ENCODE measurements around the gene CSTF3.

DNA sequence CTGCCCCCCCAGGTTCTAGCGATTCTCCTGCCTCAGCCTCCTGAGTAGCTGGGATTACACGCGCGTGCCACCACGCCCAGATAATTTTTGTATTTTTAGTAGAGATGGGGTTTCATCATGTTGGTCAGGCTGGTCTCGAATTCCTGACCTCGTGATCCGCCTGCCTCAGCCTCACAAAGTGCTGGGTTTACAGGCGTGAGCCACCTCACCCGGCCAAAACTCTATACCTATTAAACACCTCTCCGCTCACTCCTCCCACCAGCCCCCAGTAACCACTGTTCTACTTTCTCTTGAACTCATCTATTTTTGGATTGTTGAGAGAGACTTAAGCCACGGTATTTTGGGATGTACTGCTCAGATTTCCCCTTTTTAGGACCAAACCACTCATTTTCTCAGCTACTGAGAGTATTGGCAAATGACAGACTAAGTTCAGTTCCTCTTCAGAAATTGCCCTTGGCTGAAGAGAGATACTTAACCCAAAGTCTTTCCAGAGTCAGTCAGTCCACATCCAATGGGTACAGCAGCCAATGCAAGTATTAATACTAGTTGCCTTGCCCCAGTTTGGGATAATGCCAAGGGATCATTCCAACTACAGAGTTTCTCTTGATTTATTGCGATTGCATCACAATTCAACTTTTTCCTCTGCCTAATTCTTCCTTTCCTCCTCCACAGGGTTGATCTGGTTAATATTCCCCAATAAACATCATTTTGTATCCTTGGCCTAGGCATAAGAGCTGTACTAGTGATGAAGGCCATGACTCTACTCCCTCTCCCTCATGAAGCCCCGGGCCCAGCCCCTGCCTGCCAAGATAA lies 36.8 kb upstream of the CSTF3 start:
- TF ChIP-seq ZNF217 (IDR thresholded peaks at IDR 0.05) (no peak), TAF1 (IDR thresholded peaks at IDR 0.05; ENCODE audit: borderline replicate concordance, low read depth, low read length) (no peak), NBN (IDR thresholded peaks at IDR 0.05) (no peak), ASH2L (IDR thresholded peaks at IDR 0.05; ENCODE audit: borderline replicate concordance, low read depth) (no peak), EZH2 (IDR thresholded peaks at IDR 0.05; ENCODE audit: borderline replicate concordance, control insufficient read depth, low read depth, low read length) (no peak), FOXM1 (IDR thresholded peaks at IDR 0.05; ENCODE audit: low read depth, low read length) (no peak), RAD21 (IDR thresholded peaks at IDR 0.05; ENCODE audit: insufficient read depth, low read depth, low read length) (no peak), POLR2AphosphoS5 (IDR thresholded peaks at IDR 0.05; ENCODE audit: low read length) (no peak), NRF1 (conservative IDR thresholded peaks at IDR 0.05; ENCODE audit: low read depth, low read length) (no peak), SIX5 (IDR thresholded peaks at IDR 0.05; ENCODE audit: low read depth, low read length, severe bottlenecking) (no peak)
- TF ChIP-seq, protein P1, sequence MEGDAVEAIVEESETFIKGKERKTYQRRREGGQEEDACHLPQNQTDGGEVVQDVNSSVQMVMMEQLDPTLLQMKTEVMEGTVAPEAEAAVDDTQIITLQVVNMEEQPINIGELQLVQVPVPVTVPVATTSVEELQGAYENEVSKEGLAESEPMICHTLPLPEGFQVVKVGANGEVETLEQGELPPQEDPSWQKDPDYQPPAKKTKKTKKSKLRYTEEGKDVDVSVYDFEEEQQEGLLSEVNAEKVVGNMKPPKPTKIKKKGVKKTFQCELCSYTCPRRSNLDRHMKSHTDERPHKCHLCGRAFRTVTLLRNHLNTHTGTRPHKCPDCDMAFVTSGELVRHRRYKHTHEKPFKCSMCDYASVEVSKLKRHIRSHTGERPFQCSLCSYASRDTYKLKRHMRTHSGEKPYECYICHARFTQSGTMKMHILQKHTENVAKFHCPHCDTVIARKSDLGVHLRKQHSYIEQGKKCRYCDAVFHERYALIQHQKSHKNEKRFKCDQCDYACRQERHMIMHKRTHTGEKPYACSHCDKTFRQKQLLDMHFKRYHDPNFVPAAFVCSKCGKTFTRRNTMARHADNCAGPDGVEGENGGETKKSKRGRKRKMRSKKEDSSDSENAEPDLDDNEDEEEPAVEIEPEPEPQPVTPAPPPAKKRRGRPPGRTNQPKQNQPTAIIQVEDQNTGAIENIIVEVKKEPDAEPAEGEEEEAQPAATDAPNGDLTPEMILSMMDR (IDR thresholded peaks at IDR 0.05 in 2 of 3, conservative IDR thresholded peaks at IDR 0.05 in 1 of 3; ENCODE audit: control insufficient read depth in 2 of 3, extremely low read depth in 1 of 3, insufficient read depth in 1 of 3, low read depth in 3 of 3, low read length in 3 of 3) = no peak
- TF ChIP-seq, protein P2, sequence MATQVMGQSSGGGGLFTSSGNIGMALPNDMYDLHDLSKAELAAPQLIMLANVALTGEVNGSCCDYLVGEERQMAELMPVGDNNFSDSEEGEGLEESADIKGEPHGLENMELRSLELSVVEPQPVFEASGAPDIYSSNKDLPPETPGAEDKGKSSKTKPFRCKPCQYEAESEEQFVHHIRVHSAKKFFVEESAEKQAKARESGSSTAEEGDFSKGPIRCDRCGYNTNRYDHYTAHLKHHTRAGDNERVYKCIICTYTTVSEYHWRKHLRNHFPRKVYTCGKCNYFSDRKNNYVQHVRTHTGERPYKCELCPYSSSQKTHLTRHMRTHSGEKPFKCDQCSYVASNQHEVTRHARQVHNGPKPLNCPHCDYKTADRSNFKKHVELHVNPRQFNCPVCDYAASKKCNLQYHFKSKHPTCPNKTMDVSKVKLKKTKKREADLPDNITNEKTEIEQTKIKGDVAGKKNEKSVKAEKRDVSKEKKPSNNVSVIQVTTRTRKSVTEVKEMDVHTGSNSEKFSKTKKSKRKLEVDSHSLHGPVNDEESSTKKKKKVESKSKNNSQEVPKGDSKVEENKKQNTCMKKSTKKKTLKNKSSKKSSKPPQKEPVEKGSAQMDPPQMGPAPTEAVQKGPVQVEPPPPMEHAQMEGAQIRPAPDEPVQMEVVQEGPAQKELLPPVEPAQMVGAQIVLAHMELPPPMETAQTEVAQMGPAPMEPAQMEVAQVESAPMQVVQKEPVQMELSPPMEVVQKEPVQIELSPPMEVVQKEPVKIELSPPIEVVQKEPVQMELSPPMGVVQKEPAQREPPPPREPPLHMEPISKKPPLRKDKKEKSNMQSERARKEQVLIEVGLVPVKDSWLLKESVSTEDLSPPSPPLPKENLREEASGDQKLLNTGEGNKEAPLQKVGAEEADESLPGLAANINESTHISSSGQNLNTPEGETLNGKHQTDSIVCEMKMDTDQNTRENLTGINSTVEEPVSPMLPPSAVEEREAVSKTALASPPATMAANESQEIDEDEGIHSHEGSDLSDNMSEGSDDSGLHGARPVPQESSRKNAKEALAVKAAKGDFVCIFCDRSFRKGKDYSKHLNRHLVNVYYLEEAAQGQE (IDR thresholded peaks at IDR 0.05; ENCODE audit: low read depth, low read length) = no peak
- TF ChIP-seq, protein P3, sequence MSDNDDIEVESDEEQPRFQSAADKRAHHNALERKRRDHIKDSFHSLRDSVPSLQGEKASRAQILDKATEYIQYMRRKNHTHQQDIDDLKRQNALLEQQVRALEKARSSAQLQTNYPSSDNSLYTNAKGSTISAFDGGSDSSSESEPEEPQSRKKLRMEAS (IDR thresholded peaks at IDR 0.05; ENCODE audit: low read depth, low read length) = no peak
- TF ChIP-seq, protein P4, sequence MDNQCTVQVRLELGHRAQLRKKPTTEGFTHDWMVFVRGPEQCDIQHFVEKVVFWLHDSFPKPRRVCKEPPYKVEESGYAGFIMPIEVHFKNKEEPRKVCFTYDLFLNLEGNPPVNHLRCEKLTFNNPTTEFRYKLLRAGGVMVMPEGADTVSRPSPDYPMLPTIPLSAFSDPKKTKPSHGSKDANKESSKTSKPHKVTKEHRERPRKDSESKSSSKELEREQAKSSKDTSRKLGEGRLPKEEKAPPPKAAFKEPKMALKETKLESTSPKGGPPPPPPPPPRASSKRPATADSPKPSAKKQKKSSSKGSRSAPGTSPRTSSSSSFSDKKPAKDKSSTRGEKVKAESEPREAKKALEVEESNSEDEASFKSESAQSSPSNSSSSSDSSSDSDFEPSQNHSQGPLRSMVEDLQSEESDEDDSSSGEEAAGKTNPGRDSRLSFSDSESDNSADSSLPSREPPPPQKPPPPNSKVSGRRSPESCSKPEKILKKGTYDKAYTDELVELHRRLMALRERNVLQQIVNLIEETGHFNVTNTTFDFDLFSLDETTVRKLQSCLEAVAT (IDR thresholded peaks at IDR 0.05) = no peak

All from GM12878 (cell line).